ENCODE results near the gene KAZALD1.

- TF ChIP-seq, protein P1, sequence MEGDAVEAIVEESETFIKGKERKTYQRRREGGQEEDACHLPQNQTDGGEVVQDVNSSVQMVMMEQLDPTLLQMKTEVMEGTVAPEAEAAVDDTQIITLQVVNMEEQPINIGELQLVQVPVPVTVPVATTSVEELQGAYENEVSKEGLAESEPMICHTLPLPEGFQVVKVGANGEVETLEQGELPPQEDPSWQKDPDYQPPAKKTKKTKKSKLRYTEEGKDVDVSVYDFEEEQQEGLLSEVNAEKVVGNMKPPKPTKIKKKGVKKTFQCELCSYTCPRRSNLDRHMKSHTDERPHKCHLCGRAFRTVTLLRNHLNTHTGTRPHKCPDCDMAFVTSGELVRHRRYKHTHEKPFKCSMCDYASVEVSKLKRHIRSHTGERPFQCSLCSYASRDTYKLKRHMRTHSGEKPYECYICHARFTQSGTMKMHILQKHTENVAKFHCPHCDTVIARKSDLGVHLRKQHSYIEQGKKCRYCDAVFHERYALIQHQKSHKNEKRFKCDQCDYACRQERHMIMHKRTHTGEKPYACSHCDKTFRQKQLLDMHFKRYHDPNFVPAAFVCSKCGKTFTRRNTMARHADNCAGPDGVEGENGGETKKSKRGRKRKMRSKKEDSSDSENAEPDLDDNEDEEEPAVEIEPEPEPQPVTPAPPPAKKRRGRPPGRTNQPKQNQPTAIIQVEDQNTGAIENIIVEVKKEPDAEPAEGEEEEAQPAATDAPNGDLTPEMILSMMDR (IDR thresholded peaks at IDR 0.05; ENCODE audit: low read depth, low read length): no peak
- no peak for TF ChIP-seq EZH2phosphoT487 (IDR thresholded peaks at IDR 0.05; ENCODE audit: low read depth)
Measured at GRCh38 chr10:101031128-101031795, 30.5 kb upstream of the KAZALD1 start, which contains the start of the genes PDZD7 and SFXN3.

Measured in OCI-LY3 (cell line).